ENCODE results near the gene BICD2.
A peak's percentile ranks its signal among the peaks of the same experiment; 100 is the strongest.
"Not testable (repeated sequence)": the region's sequence is repeated elsewhere in the genome, so short reads cannot be mapped to it uniquely, and the experiment has no call there.

The BICD2 gene

DNA sequence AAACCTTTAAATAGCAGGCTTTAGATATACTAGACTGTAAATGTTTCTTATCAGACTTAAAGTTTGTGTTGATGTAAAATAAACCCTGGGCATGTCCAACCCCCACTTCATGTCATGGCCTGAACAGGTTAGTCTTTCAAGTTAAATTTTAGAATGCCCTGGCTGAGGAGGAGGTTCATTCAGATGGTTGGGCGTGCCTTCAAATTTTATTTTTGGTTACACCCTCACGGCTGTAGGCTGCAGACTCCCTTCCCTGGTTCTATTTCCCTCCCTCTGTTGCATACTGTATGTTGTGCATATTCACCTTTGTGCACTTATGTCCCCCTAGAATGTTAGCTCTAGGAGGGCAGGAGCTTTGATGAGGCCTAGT is 5.3 kb upstream of the BICD2 start:
- DNase-seq: no peak

DNA sequence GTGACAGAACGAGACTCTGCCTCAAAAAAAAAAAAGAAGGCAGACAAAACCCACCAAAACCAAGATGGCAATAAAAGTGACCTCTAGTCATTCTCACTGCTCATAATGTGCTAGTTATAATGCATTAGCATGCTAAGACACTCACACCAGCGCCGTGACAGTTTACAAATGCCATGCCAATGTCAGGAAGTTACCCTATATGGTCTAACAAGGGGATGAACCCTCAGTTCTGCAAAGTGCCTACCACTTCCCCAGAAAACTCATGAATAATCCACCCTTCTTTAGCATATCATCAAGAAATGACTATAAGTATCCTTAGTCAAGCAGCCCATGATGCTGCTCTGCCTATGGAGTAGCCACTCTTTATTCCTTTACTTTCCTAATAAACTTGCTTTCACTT is 4.7 kb upstream of the BICD2 start:
- DNase-seq: no peak

DNA sequence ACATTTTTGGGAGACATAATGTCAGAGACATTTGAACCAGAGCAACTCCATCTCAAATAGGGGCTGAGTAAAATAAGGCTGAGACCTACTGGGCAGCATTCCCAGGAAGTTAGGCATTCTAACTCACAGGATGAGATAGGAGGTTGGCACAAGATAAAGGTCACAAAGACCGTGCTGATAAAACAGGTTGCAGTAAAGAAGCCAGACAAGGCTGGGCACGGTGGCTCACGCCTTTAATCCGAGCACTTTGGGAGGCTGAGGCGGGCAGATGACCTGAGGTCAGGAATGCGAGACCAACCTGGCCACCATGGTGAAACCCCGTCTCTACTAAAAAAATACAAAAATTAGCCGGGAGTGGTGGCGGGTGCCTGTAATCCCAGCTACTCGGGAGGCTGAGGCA is 4.2 kb upstream of the BICD2 start:
- DNase-seq: not testable (repeated sequence)

DNA sequence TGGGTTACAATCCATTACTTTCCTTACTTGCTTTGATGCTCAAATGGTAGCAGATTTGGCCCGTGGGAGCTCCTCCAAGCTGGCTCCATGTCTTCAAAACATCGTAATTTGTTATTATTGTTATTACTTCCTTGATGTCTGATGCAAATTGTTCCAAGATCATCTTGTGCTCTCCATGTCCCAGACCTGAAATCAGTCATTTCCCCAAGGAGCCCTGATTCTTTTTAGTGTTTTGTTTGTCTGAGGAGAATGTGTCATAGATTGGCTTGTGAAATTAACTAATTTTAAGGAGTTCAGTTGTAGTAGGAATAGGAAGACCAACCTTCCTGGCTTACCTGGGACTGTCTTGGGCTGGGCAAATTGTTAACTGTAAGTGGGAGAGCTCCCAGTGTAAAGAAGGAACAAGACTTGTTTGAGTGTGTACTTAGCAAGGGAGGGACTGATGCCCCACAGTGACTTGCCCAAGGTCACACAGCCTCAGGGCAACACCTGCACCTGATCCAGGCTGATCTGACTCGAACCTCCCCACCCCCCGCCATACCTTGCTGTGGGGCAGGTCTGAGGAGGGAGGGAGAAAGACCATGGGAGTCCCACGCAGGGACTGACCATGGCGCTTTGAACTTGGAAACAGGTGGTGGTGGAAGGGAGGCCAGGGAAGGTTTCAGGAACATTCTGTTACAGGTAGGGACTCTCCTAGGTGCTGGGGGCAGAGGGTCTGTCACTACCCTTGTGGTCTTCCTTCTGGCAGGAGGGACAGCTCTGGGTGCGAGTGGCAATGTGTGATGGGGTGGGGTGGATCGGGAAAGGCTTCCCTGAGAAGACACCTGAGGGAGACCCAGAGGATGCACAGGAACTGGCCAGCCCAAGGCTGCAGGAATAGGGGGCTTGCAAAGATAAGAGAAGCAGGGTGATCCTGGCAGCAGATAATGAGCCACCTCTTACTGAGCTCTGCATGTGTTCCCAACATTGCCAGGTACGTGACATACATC is 2.7 kb upstream of the BICD2 start:
- DNase-seq: no peak

DNA sequence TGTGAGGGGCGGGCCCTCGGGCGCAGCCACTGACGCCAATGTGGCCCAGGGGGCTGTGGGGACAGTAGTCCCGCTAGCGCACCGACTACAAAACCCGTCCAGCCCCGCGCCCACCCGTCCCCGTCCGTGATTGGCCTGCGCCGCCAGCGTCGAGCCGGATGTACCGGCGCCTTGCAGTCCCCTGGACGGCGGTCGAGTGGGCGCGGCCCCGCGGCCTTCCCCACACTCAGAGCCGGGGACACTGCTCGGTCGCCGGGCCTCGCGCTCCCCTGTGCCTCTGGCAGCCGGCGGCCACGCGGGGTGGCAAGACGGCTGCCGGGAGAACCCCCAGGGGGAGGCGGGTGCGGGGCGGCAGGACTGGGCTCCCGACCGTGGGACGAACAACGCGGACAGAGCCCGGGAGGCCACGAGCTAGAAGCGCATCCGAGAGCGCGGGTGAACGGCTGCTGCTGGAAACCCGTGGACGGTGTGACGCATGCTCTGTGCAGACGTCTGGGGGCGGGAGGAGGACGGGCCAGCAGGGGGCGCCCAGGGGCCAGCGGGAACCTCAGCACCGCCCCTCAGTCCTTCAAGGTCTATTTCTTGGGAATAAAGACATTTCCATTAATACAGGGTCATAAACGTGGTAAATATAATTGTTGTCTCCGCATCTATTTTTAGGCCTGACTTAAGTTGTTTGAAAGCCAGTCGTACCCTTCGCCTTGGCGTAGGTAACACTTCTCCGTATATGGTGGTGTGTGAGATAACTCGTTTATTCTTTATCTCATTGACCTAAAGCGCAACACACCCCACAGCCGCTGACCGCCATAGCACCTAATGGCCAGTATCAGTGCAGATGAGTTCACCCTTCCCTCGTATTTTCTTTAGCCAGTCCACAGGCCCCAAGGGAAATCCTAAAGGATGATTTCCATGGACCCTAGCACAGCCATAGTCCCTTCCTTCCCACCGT is 629 bp upstream of the BICD2 start:
- DNase-seq: peak; percentile 99

DNA sequence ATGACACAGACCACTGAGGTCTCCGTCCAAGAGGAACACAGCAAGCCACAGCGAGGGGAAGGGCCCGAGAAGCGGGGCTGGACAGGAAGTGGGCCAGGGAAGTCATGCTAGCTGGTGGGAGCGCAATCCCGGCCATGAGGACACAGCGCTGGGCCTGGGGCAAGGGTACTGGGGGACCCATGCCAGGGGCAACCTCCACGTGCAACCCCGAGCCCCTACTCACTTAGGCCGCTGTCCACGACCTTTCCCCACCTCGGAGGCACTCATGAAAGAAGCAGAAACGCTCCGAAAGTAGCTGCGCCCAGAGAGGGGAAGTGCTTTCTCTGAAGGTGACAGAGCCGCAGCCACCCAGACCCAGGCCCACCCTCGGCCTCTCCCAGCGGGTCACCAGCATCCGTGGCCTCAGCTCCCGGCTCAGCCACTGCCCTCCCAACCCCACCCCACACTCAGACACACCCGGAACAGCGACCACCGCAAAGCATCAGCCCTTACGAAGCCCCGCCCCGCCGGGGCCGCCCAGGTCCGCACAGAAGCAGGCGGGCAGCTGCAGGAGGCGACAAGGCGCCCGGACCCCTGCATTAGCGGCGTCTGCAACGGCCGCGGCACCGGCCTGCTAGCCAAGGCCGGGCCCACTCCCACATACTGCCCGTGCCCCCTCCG is 782 bp downstream of the BICD2 start:
- no peak for DNase-seq

DNA sequence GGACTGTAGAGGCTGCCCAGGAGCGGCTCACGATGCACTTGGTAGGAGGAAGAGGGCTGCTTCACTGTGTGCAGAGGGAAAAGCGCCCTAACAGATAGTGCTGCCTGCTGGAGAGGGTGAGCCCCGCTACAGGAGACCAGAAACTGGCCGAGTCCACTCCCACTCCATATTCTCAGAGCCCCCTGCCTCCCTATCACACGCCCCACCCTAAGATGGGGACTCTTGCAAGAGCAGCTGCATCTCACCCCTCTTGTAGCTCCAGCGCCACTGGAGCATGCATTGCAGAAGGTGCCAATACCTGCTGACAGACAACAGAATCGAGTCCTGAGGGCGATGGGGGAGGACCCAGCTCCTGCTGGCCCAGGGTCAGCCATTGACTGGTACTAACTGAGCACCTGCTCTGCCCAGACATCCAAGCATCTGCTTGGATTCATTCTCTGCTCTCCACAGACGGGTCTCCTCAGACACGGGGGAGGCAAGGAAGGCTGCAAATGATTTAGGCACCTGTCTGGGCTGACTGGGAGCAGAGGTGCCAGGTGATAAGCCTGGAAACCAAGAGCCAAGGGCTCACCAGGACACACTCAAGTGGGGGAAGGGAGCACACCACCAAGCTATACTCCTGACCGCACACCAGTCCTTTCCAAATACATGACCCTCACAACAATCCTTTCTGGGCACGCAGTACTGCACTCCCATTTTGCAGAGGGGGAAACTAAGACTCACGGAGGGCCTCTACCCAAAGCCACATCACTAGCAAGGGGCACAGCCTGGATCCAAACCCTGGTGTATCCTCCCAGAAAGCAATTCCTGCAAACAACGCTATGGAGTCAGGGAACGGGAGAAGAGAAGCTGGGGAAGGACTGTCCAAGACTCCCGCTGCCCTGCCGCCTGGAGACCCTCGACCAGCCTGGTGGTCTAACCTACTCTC is 1.6 kb downstream of the BICD2 start:
- no peak for DNase-seq

DNA sequence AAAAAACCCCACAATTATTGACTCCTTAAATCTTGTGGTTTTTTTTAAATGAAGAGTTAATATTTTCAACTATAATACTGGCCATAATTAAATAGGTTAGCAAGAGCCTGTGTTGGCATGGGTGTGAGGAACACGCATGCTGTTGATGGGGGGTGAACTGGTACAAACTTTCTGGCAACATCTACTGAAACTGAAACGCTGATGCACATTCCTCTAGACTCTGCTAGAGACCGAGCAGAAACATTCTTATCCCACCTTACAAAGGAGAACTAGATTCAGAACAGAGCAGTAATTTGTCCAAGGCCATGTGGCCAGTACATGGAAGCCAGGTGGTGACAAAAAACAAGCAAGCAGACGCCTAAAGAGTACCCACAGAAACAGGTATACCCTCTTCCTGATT is 2.4 kb downstream of the BICD2 start:
- DNase-seq: no peak

DNA sequence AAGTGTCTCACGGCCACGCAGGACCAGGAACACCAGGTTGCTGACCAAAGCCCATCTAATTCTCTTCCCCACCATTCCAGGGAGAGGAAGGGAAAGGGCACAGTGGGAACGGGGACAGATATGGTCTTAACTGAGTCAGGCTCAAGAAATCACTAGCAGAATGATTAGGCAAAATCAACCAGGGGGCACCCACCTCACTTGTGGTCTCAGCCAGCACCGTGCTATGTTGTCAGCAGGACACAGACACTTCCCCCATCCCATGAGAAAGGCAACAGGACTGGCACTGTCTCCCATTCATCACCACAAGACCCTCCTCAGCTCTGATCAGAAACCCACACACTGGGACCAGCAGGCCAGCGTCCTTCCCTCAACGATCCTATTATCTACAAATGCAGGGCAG is 2.9 kb downstream of the BICD2 start:
- DNase-seq: no peak

DNA sequence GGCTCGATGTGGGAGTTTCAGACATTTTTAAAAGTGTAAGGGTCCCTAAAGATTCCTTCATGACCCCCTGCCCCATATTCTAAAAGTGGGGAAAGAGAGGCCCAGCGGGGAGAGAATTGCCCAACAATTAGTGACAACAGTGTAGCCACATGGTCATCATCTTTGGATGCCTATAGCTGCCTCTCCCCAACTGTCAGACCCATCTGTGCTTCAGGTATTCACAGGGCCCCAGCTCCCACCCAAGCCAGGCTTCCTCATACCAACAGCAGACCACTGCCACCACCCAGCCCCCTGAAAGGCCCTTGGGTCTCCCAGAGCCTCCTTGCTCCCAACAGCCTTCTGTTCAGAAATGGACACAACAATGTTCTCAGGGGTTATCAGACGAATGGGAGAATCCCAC is 4.1 kb downstream of the BICD2 start:
- no peak for DNase-seq

DNA sequence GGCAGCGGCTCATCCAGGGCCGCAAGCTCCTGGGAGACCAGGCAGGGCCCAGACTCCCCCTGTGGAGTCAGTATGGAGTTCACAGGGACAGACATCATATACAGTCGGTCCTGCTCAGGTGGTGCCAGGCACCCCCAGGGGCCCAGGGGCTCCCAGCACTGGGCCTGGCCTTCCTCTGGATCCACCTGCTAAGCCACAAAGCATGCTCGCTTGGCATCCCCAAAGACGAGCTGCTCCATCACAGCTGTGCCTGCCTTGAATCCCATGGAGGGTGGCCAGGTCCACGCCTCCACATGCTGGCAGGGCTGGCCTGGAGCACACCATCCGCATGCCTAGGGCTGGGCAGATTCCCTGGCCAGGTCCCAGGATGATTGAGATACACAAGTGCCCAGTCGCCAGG is 4.6 kb downstream of the BICD2 start:
- DNase-seq: no peak

DNA sequence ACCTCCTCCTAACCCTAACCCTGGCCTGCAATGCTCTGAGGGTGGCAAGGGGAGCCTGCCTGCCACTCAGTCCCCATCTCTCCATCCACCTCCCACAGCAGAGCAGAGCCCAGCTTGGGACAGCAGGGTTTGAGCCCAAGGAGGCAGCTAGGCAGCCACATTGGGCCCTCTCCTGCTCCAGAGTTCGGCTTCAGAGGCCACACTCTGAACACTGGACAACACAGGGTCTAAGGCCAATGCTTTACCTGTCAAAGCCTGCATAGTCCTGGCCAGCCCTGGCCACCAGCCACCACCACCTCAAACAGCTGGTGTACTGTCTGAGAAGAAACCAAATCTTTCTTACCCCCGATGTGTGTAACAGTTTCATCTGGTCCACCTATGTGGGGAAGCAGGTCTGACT is 5.2 kb downstream of the BICD2 start:
- DNase-seq: no peak

DNA sequence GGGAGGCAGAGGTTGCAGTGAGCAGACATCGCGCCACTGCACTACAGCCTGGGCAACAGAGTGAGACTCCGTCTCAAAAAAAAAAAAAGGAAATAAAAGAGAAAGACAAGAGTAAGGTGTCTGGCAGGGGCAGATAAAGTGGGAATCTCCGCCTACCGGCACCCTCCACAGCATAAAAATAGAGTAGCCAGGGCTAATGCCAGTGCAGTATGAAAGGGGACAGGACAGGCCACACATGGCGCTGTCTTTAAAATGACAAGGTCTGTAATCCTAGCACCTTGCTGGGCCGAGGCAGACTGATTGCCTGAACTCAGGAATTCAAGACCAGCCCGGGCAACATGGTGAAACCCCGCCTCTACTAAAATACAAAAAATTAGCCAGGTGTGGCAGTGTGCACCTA is 7.8 kb downstream of the BICD2 start:
- DNase-seq: no peak

DNA sequence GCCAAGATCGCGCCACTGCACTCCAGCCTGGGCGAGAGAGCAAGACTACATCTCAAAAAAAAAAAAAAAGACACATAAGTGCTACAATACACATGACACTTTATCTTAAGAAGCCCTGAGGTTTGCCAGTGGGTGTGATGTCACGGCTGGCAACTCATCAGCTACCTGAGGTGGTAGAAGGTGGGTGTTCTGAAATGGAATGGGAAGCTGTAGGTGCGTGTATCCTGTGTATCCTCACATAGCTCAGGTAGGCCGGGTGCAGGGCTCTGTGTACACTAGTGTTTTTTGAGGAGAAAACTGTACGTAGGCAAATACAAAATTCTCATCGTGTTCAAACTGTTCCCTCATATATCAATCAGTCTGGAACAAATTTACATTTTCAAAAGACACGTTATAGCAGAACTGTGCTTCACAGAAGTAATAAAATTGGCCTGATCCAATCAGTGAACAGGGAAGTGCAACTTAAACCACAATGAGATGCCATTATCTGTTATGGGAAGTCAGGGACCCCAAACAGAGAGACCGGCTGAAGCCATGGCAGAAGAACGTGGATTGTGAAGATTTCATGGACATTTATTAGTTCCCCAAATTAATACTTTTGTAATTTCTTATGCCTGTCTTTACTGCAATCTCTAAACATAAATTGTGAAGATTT is 10.4 kb downstream of the BICD2 start:
- DNase-seq: no peak

DNA sequence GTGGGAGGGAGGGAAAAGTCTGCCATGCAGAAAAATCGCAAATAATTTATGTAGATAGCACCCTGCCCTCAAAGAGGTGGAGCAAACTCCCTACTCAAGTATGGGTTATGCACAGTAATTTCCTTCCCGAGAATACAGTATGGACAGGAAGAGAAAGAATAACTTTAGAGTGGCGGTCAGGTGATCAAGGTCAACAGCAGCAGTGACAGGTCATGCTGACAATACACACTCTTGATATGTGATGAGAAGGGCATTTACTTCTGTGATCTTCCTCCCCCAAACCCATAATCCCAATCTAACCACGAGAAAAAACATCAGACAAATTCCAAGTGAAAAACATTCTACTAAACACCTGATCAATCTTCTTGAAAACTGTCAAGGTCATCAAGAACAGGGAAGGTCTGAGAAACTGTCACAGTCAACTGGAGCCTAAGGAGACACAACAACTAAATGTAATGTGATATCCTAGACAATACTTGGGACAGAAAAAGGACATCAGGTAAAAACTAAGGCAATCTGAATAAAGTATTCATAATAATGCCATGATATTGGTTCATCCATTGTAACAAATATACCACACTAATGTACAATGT is 11.7 kb downstream of the BICD2 start:
- DNase-seq: no peak

DNA sequence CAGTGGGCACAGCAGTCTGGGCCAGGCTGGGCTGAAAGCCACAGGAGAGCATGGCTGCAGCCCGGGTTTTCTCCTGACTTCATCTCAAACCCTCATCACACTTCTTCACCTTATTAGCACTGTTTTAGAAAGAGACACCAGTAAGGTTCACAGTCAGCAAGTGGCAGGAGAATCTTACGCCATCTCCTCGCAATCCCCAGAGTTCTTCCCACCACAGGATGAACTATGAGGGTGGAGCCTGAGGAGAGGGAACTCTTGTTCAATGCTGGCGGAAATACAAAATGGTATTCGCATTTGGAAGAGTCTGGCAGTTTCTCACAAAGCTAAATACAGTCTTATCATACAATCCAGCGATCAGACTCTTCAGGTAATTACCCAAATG is 14.7 kb downstream of the BICD2 start:
- DNase-seq: no peak

DNA sequence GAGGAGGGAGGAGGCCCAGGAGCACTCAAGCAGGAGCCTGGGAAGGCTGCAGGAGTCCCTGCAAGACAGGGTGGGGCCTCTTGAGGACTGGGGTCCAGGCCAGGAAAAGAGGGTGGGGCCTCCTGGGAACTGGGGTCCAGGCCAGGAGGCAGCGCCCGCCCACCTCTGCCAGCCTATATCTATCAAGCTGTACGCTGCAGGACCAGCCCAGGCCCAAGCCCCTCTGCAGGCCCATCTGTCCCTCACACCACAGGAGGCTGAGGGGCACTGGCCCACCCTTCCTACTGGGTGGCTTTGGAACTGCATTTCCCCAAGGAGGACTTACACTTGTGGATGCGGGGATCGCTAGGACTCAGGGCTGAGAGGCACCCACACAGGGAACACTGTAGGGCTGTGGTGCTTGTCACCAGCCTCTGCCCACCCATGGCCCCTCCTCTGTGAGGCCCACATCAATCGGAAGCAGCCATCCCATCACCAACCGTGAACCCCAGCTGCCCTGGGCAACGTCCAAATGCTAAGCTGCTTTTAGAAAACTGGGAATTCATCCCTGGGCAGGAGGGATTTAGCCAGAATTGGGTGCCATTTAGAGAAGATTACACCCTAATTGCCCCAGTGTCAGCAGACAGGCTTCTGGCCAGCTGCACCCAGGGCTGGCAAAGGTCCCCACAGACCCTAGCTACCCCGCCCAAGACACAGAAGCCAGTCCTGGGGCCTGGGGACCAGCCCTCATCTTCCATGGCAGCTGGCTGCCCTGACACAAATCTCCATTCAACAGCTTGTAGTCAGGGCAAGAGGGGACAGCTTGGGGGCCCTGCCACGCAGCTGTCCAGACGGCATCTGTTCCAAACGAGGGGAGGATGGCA is 15.3 kb downstream of the BICD2 start:
- DNase-seq: no peak

DNA sequence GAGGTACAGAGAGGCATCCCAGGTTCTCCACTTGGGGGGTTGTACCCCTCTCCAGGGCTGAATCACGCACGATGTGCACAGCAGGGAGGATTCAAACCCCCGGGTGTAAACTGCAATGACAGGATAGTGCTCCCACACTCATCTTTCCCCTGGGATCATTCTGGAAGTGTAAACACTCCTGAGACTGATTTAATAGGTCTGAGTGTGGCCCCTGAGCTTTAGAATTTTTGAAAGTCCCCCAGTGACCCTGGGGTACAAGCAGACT is 16.5 kb downstream of the BICD2 start:
- DNase-seq: no peak

DNA sequence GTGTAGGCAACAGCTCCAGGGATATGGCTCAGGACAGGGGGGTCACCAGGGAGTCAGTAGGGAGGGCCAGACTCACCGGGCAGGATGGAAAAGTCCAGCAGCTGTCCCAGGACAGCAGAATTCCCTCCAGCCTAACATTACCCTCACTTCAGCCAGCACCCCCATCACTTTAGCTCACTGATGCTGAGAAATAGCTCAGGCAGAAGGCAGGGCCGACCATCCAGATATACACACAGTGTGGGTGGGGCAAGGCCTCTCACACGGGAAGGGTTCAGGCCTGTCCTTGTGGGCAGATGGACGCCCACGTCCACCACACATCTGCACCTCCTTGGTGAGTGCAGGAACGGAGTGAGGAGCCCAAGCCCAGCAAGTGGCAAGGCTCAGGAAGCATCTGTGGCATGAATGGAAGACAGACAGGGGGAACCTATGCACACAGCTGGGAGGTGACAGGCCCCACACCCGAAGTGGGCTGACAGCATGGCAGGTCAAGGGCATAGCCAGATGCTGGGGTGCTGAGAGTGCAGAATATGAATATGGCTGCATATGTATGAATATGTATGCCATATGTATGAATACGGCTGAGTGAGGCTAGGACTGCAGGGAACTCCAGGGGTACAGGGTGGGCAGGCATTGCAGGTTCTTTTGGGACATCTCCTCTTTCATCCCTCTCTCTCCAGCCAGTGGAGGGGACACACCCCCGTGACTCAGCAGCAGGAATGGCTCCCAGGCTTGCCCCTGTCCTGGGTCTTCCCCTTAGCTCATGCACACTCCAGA is 17.0 kb downstream of the BICD2 start:
- no peak for DNase-seq
